HepG2 (cell line): ENCODE data around the gene PACS1. TPM values are rescaled to one million over a fixed set of nuclear protein-coding genes. Genes with fewer than 3 reads are reported as not detected.

Experiments
- AGO2 ChIP-seq: fragments of 200-400 bp; formaldehyde crosslinking; optimal IDR thresholded peaks from 2 replicates; pipeline ENCODE3; 2017; ENCODE audit warnings: mild to moderate bottlenecking, low read depth, low read length, moderate library complexity
- ARID4A ChIP-seq: sonication (generic); formaldehyde crosslinking; IDR thresholded peaks from 2 replicates; pipeline ENCODE4 v1.5.0; 2020; ENCODE audit warnings: mild to moderate bottlenecking, missing genetic modification reagents, borderline replicate concordance
- CENPT ChIP-seq: sonication (generic); formaldehyde crosslinking; IDR thresholded peaks from 2 replicates; pipeline ENCODE4 v1.8.0; 2022; ENCODE audit warnings: low read depth, mild to moderate bottlenecking, moderate library complexity, missing genetic modification reagents
- DR1 ChIP-seq: sonication (generic); formaldehyde crosslinking; IDR thresholded peaks from 2 replicates; pipeline ENCODE4 v1.8.0; 2021; ENCODE audit warnings: mild to moderate bottlenecking, missing genetic modification reagents, inconsistent platforms
- ETV6 ChIP-seq: sonication (generic); formaldehyde crosslinking; conservative IDR thresholded peaks from 2 replicates; pipeline ENCODE4 v1.4.0; 2020; ENCODE audit warnings: missing genetic modification reagents
- HINFP ChIP-seq: sonication (generic); formaldehyde crosslinking; IDR thresholded peaks from 2 replicates; pipeline ENCODE4 v1.4.0; 2020; ENCODE audit warnings: low read depth, mild to moderate bottlenecking, missing genetic modification reagents
- HNF4A ChIP-seq: sonication (generic); formaldehyde crosslinking; IDR thresholded peaks from 2 replicates; pipeline ENCODE4 v1.4.0; 2020; ENCODE audit warnings: missing genetic modification reagents
- MXD1 ChIP-seq: sonication (generic); formaldehyde crosslinking; IDR thresholded peaks from 2 replicates; pipeline ENCODE4 v1.4.0; 2020; ENCODE audit warnings: mild to moderate bottlenecking, missing genetic modification reagents
- NR0B2 ChIP-seq: sonication (generic); formaldehyde crosslinking; IDR thresholded peaks from 2 replicates; pipeline ENCODE4 v1.4.0; 2020; ENCODE audit warnings: mild to moderate bottlenecking, missing genetic modification reagents
- PHF20 ChIP-seq: sonication (generic); formaldehyde crosslinking; IDR thresholded peaks from 2 replicates; pipeline ENCODE4 v1.5.0; 2020; ENCODE audit warnings: mild to moderate bottlenecking, missing genetic modification reagents
- RBM22 ChIP-seq: fragments of 200-400 bp; formaldehyde crosslinking; optimal IDR thresholded peaks from 2 replicates; pipeline ENCODE3; 2017; ENCODE audit warnings: mild to moderate bottlenecking, low read length, moderate library complexity
- SIX4 ChIP-seq: sonication (generic); formaldehyde crosslinking; IDR thresholded peaks from 2 replicates; pipeline ENCODE4 v1.4.0; 2020; ENCODE audit warnings: missing genetic modification reagents
- XBP1 ChIP-seq: sonication (generic); formaldehyde crosslinking; IDR thresholded peaks from 2 replicates; pipeline ENCODE4 v1.5.0; 2020; ENCODE audit warnings: missing genetic modification reagents
- ZC3H13 ChIP-seq: sonication (generic); formaldehyde crosslinking; IDR thresholded peaks from 2 replicates; pipeline ENCODE4 v1.8.1; 2023; ENCODE audit warnings: mild to moderate bottlenecking, missing genetic modification reagents, moderate library complexity
- ZFP36L1 ChIP-seq: sonication (generic); formaldehyde crosslinking; IDR thresholded peaks from 2 replicates; pipeline ENCODE4 v1.8.0; 2022; ENCODE audit warnings: mild to moderate bottlenecking, missing genetic modification reagents, moderate library complexity
- ZMYM3 ChIP-seq: sonication (generic); formaldehyde crosslinking; IDR thresholded peaks from 2 replicates; pipeline ENCODE4 v1.5.1; 2020; ENCODE audit warnings: mild to moderate bottlenecking, missing genetic modification reagents
- ZNF253 ChIP-seq: sonication (generic); formaldehyde crosslinking; IDR thresholded peaks from 2 replicates; pipeline ENCODE4 v1.8.0; 2022; ENCODE audit warnings: mild to moderate bottlenecking, missing genetic modification reagents, borderline replicate concordance
- ZNF367 ChIP-seq: sonication (generic); formaldehyde crosslinking; IDR thresholded peaks from 2 replicates; pipeline ENCODE4 v1.4.0; 2020; ENCODE audit warnings: missing genetic modification reagents, borderline replicate concordance
- ZNF768 ChIP-seq: sonication (generic); formaldehyde crosslinking; IDR thresholded peaks from 2 replicates; pipeline ENCODE4 v1.4.0; 2020; ENCODE audit warnings: missing genetic modification reagents
- ZSCAN29 ChIP-seq: sonication (generic); formaldehyde crosslinking; conservative IDR thresholded peaks from 2 replicates; pipeline ENCODE4 v1.4.0; 2020; ENCODE audit warnings: mild to moderate bottlenecking, missing genetic modification reagents
- polyA plus RNA-seq, 8 experiments: library from polyadenylated mRNA; depleted of rRNA in 3 of 8; stranded (reverse) in 7 of 8; unstranded in 1 of 8; fragments of >200 nt; fragmentation: Illumina TruSeq in 4 of 8; extraction: Trizol in 4 of 8; gene quantifications; 2 replicates each; pipeline versions ENCODE4 v1.2.1 to v1.2.3, GENCODE V29; 2011 to 2016; ENCODE audit warnings: low read depth in 4 of 8, missing spikeins in 1 of 8, mixed read lengths in 1 of 8; ENCODE audit not compliant: insufficient read depth in 1 of 8
- total RNA-seq, 5 experiments: library from RNA; depleted of rRNA; stranded (reverse); fragments of >200 nt; fragmentation: Illumina TruSeq; extraction: Trizol; gene quantifications; 2 replicates each; pipeline ENCODE4 v1.2.3, GENCODE V29; 2016; ENCODE audit warnings: low read depth in 1 of 5

PACS1 gene
- total and polyA plus RNA-seq, 2 of the 13 experiments (the other 11 are each of a cell fraction or from before 2014, with no cell fraction given) = 7.6 to 8.6 TPM

- TF ChIP-seq PHF20 (CRISPR knock-in tag) (no peak), ZC3H13 (0 out of 2 replicates have a peak, but pooled peaks have one; percentile 26), ZFP36L1 (CRISPR knock-in tag) (no peak), HNF4A (CRISPR knock-in tag) (peak; percentile 39; the same call in 1 of the 2 replicates), XBP1 (CRISPR knock-in tag) (no peak), ZNF768 (CRISPR knock-in tag) (peak; percentile 33; the same call in 1 of the 2 replicates), ZSCAN29 (peak; percentile 100), AGO2 (peak; percentile 95), ARID4A (CRISPR knock-in tag) (peak; percentile 52; the same call in 1 of the 2 replicates), ETV6 (CRISPR knock-in tag) (no peak), ZNF367 (CRISPR knock-in tag) (no peak), CENPT (peak; percentile 43; the same call in 1 of the 2 replicates), ZMYM3 (CRISPR knock-in tag) (no peak), ZNF253 (CRISPR knock-in tag) (no peak), MXD1 (CRISPR knock-in tag) (no peak), NR0B2 (CRISPR knock-in tag) (peak; percentile 68; the same call in 1 of the 2 replicates), SIX4 (CRISPR knock-in tag) (no peak), DR1 (CRISPR knock-in tag) (0 out of 2 replicates have a peak, but pooled peaks have one; percentile 37), HINFP (CRISPR knock-in tag) (0 out of 2 replicates have a peak, but pooled peaks have one; percentile 45), RBM22 (peak; percentile 49)
These were observed 207.6 kb downstream of the PACS1 start, which contains the start of gene CNIH2 (continued) for GRCh38 chr11:66277471-66278362.
